Suprapubic skin (tissue), 4 donors: ENCODE data around the gene OR9K2. TPM values are rescaled to one million over a fixed set of nuclear protein-coding genes. Genes with fewer than 3 reads are reported as not detected.

Source experiments
- DNase-seq, 2 donors: peaks; one replicate each; pipeline ENCODE4 v3.0.0-alpha.2; 2019; ENCODE audit warnings: low spot score in 2 of 2
- H3K27ac ChIP-seq: fragments of 200-600 bp; sonication (generic); one replicate; pipeline ENCODE4 v1.5.1; 2019
- H3K27me3 ChIP-seq: fragments of 200-600 bp; sonication (generic); one replicate; pipeline ENCODE4 v1.5.1; 2019
- H3K36me3 ChIP-seq: fragments of 200-600 bp; sonication (generic); one replicate; pipeline ENCODE4 v1.5.1; 2019
- H3K4me1 ChIP-seq: fragments of 200-600 bp; sonication (generic); one replicate; pipeline ENCODE4 v1.5.1; 2019
- H3K4me3 ChIP-seq: fragments of 200-600 bp; sonication (generic); one replicate; pipeline ENCODE4 v1.5.1; 2019; ENCODE audit warnings: mild to moderate bottlenecking
- H3K9me3 ChIP-seq: fragments of 200-600 bp; sonication (generic); one replicate; pipeline ENCODE4 v1.5.1; 2019
- CTCF ChIP-seq, 2 donors: fragments of 200-600 bp in 1 of 2; fragments of 450-650 bp in 1 of 2; sonication (generic) in 1 of 2; IDR thresholded peaks; one replicate each; pipeline ENCODE4 v1.5.1; 2016 to 2019; ENCODE audit warnings: antibody characterized with exemption in 2 of 2, mild to moderate bottlenecking in 1 of 2, moderate library complexity in 1 of 2
- EP300 ChIP-seq: sonication (generic); formaldehyde crosslinking; IDR thresholded peaks from one replicate; pipeline ENCODE4 v1.6.1; 2017; ENCODE audit warnings: antibody characterized with exemption
- POLR2A ChIP-seq, 2 donors: fragments of 450-650 bp; IDR thresholded peaks; one replicate each; pipeline ENCODE4 v1.6.1; 2017; ENCODE audit warnings: antibody characterized with exemption in 2 of 2, mild to moderate bottlenecking in 2 of 2, moderate library complexity in 2 of 2
- POLR2AphosphoS5 ChIP-seq, 3 donors: sonication (generic); formaldehyde crosslinking; IDR thresholded peaks; one replicate each; pipeline ENCODE4 v1.6.1; 2017; ENCODE audit warnings: antibody characterized with exemption in 3 of 3
- WGBS: methylation state at CpG from one replicate; pipeline ENCODE4 v1.1.5; 2018; 5-methylcytosine and 5-hydroxymethylcytosine counted together
- total RNA-seq, 4 donors: library from RNA; depleted of rRNA; stranded (reverse); fragments of >200 nt; gene quantifications; one replicate each; pipeline ENCODE4 v1.1.0, GENCODE V29; 2016

The OR9K2 gene
- total RNA-seq, 4 donors from 2014 or later = not detected

GRCh38 chr12:55173456-55173855 lies 47.2 kb downstream of the OR9K2 start:
- no peak for DNase-seq
- Histone ChIP-seq H3K4me3 (no peak overlapping the region), H3K4me1 (no peaks in the 10 kb centered on the region), H3K9me3 (no peaks in the 10 kb centered on the region), H3K27ac (no peak overlapping the region), H3K27me3 (no peaks in the 10 kb centered on the region), H3K36me3 (no peaks in the 10 kb centered on the region)
- 76% methylated on average over 2 of the region's 2 CpGs for WGBS
- TF ChIP-seq CTCF (IDR thresholded peaks at IDR 0.05) (no peak), EP300 (no peak), POLR2AphosphoS5 (IDR thresholded peaks at IDR 0.05) (no peak), POLR2A (IDR thresholded peaks at IDR 0.05) (no peak)

Other genes with a start within 250 kb of the OR9K2 start
- gene TESPA1, start 141.6 kb upstream of the OR9K2 start, total RNA-seq = 1 to 10 TPM in 1 of 4 donors, under 1 TPM in 1, not detected in 2; 0.80 to 3.1 TPM
- gene NEUROD4, start 106.4 kb upstream of the OR9K2 start, total RNA-seq = not detected
- gene OR10A7, start 94.6 kb downstream of the OR9K2 start, total RNA-seq = not detected
- not detected for gene OR6C74, start 118.2 kb downstream of the OR9K2 start, total RNA-seq
- gene OR6C6, start 170.2 kb downstream of the OR9K2 start, total RNA-seq = not detected
- not detected for gene OR6C1, start 187.9 kb downstream of the OR9K2 start, total RNA-seq
- not detected for gene OR6C3, start 204.3 kb downstream of the OR9K2 start, total RNA-seq
- not detected for gene OR6C75, start 236.6 kb downstream of the OR9K2 start, total RNA-seq